Fibroblast of pulmonary artery (primary cell): ENCODE results near the gene CCT2.

Source experiments
- DNase-seq: peaks from one replicate; pipeline ENCODE4 v3.0.0-alpha.2; 2010; ENCODE audit warnings: low read depth
- H3K4me3 ChIP-seq: replicated peaks from 2 replicates; pipeline ENCODE4 v1.5.1; 2011; ENCODE audit warnings: low read depth, mild to moderate bottlenecking, control low read depth, low read length, moderate library complexity
- CTCF ChIP-seq: IDR thresholded peaks from 2 replicates; pipeline ENCODE4 v1.5.1; 2011; ENCODE audit warnings: mild to moderate bottlenecking, control low read depth, low read length, inconsistent platforms; ENCODE audit errors: missing control alignments

The CCT2 gene

GRCh38 chr12:69569236-69569635, 16.0 kb upstream of the CCT2 start:
- DNase-seq, result no peak
- TF ChIP-seq CTCF, result no peak
- no peak overlapping the region for H3K4me3 ChIP-seq

- no peak for TF ChIP-seq CTCF
- peak; percentile 69 for DNase-seq
- H3K4me3 ChIP-seq, result no peak overlapping the region
Measured at GRCh38 chr12:69570000-69570516, 15.2 kb upstream of the CCT2 start.

GRCh38 chr12:69570545-69571399, 14.5 kb upstream of the CCT2 start:
- peak; percentile 83 for DNase-seq
- peak; percentile 83 for TF ChIP-seq CTCF
- H3K4me3 ChIP-seq, result no peak overlapping the region

GRCh38 chr12:69575346-69575745, 9.9 kb upstream of the CCT2 start:
- no peak overlapping the region for H3K4me3 ChIP-seq
- no peak for DNase-seq
- TF ChIP-seq CTCF, result no peak

- no peak for DNase-seq
- no peak for TF ChIP-seq CTCF
- H3K4me3 ChIP-seq, result no peak overlapping the region
Measured at GRCh38 chr12:69578283-69578682, 7.0 kb upstream of the CCT2 start.

GRCh38 chr12:69579029-69579428, 6.2 kb upstream of the CCT2 start:
- no peak for TF ChIP-seq CTCF
- no peak overlapping the region for H3K4me3 ChIP-seq
- DNase-seq, result no peak

GRCh38 chr12:69580074-69580473, 5.2 kb upstream of the CCT2 start:
- DNase-seq, result no peak
- TF ChIP-seq CTCF, result no peak
- no peak overlapping the region for H3K4me3 ChIP-seq
